ENCODE data around the gene CCR5.
"Not testable (repeated sequence)": the region's sequence is repeated elsewhere in the genome, so short reads cannot be mapped to it uniquely, and the experiment has no call there.

The CCR5 gene

GRCh38 chr3:46389306-46389705 lies 18.6 kb downstream of the CCR5 start:
- no peak overlapping the region for H3K4me3 ChIP-seq (ENCODE audit: low read length)
- H3K36me3 ChIP-seq (replicated peaks; ENCODE audit: low read depth, low read length) = no peaks in the 10 kb centered on the region
- TF ChIP-seq CTCF (IDR thresholded peaks at IDR 0.05; ENCODE audit: low read depth, low read length) = no peak
- no peak for TF ChIP-seq EZH2phosphoT487 (IDR thresholded peaks at IDR 0.05; ENCODE audit: low read depth)
- H3K79me2 ChIP-seq (ENCODE audit: low read length) = no peaks in the 10 kb centered on the region
- H3K27me3 ChIP-seq (ENCODE audit: low read depth, low read length) = peaks cover 11% of the 10 kb centered on the region; the same call in 1 of the 2 replicates
- no peaks in the 10 kb centered on the region for H3K9me3 ChIP-seq (ENCODE audit: insufficient read depth, low read length)
- peaks cover 2% of the 10 kb centered on the region for H3K4me1 ChIP-seq (ENCODE audit: low read length)
- H2AFZ ChIP-seq (ENCODE audit: low read depth, low read length) = no peak overlapping the region
- H3K9ac ChIP-seq (ENCODE audit: low read length) = no peak overlapping the region
- no peaks in the 10 kb centered on the region for H4K20me1 ChIP-seq (ENCODE audit: insufficient read depth, low read length)
- no peak overlapping the region for H3K27ac ChIP-seq (ENCODE audit: low read length)
- no peak overlapping the region for H3K4me2 ChIP-seq (ENCODE audit: low read length)

- not testable (repeated sequence) for H3K9ac ChIP-seq (ENCODE audit: low read length); H3K9me3 ChIP-seq (ENCODE audit: insufficient read depth, low read length); H3K4me2 ChIP-seq (ENCODE audit: low read length); H3K36me3 ChIP-seq (replicated peaks; ENCODE audit: low read depth, low read length); H3K27ac ChIP-seq (ENCODE audit: low read length); H3K4me3 ChIP-seq (ENCODE audit: low read length); H3K4me1 ChIP-seq (ENCODE audit: low read length); H2AFZ ChIP-seq (ENCODE audit: low read depth, low read length); H4K20me1 ChIP-seq (ENCODE audit: insufficient read depth, low read length); H3K79me2 ChIP-seq (ENCODE audit: low read length)
- peaks cover 18% of the 10 kb centered on the region; the same call in 1 of the 2 replicates for H3K27me3 ChIP-seq (ENCODE audit: low read depth, low read length)
These were observed 20.8 kb downstream of the CCR5 start for GRCh38 chr3:46391526-46391925.

- Histone ChIP-seq H3K4me2 (ENCODE audit: low read length) (no peak overlapping the region), H3K36me3 (replicated peaks; ENCODE audit: low read depth, low read length) (no peaks in the 10 kb centered on the region), H3K27me3 (ENCODE audit: low read depth, low read length) (peaks cover 16% of the 10 kb centered on the region; the same call in 1 of the 2 replicates), H4K20me1 (ENCODE audit: insufficient read depth, low read length) (no peaks in the 10 kb centered on the region), H3K79me2 (ENCODE audit: low read length) (no peaks in the 10 kb centered on the region), H2AFZ (ENCODE audit: low read depth, low read length) (no peak overlapping the region), H3K27ac (ENCODE audit: low read length) (no peak overlapping the region), H3K9ac (ENCODE audit: low read length) (no peak overlapping the region), H3K4me3 (ENCODE audit: low read length) (no peak overlapping the region), H3K4me1 (ENCODE audit: low read length) (peaks cover 7% of the 10 kb centered on the region), H3K9me3 (ENCODE audit: insufficient read depth, low read length) (no peaks in the 10 kb centered on the region)
- no peak for TF ChIP-seq EZH2phosphoT487 (IDR thresholded peaks at IDR 0.05; ENCODE audit: low read depth)
- no peak for TF ChIP-seq CTCF (IDR thresholded peaks at IDR 0.05; ENCODE audit: low read depth, low read length)
These were observed 22.3 kb downstream of the CCR5 start for GRCh38 chr3:46393011-46393410.

- Histone ChIP-seq H3K4me2 (ENCODE audit: low read length) (no peak overlapping the region), H3K79me2 (ENCODE audit: low read length) (no peaks in the 10 kb centered on the region), H2AFZ (ENCODE audit: low read depth, low read length) (no peak overlapping the region), H3K4me1 (ENCODE audit: low read length) (peaks cover 7% of the 10 kb centered on the region), H4K20me1 (ENCODE audit: insufficient read depth, low read length) (no peaks in the 10 kb centered on the region), H3K9ac (ENCODE audit: low read length) (no peak overlapping the region), H3K27ac (ENCODE audit: low read length) (no peak overlapping the region), H3K9me3 (ENCODE audit: insufficient read depth, low read length) (no peaks in the 10 kb centered on the region), H3K4me3 (ENCODE audit: low read length) (no peak overlapping the region), H3K27me3 (ENCODE audit: low read depth, low read length) (peaks cover 22% of the 10 kb centered on the region), H3K36me3 (replicated peaks; ENCODE audit: low read depth, low read length) (no peaks in the 10 kb centered on the region)
- TF ChIP-seq CTCF (IDR thresholded peaks at IDR 0.05; ENCODE audit: low read depth, low read length) = no peak
- TF ChIP-seq EZH2phosphoT487 (IDR thresholded peaks at IDR 0.05; ENCODE audit: low read depth) = no peak
These were observed 23.0 kb downstream of the CCR5 start for GRCh38 chr3:46393554-46394434.
